MCF 10A (cell line): ENCODE measurements around the gene UAP1L1. TPM values are rescaled to one million over a fixed set of nuclear protein-coding genes. Genes with fewer than 3 reads are reported as not detected.

Experiments
- BruUV-seq: library from RNA; stranded (reverse); fragments of 400-500 nt; replicated peaks from 2 replicates; lab custom pipeline; 2021; lab: Mats Ljungman, UMichigan
- CTCF ChIA-PET: fragments of 300-600 bp; sonication (Branson Sonifier 250); formaldehyde crosslinking; extraction: SDS; loops from one replicate; lab custom pipeline; 2021; ENCODE audit warnings: antibody characterized with exemption, inconsistent platforms; lab: Yijun Ruan, JAX
- POLR2A ChIA-PET: fragments of 300-600, 350-650 bp; sonication (Branson Sonifier 250); formaldehyde crosslinking; extraction: SDS; loops from one replicate; lab custom pipeline; 2020; ENCODE audit warnings: antibody characterized with exemption, inconsistent platforms; lab: Yijun Ruan, JAX
- DNase-seq: peaks from one replicate; pipeline ENCODE4 v3.0.0-alpha.2; 2018; ENCODE audit not compliant: unreplicated experiment
- H3K27ac Mint-ChIP-seq: one replicate; pipeline ENCODE4 v1.8.0; 2022; ENCODE audit warnings: mild to moderate bottlenecking, low read depth, mixed read lengths; ENCODE audit not compliant: unreplicated experiment
- H3K27me3 Mint-ChIP-seq: one replicate; pipeline ENCODE4 v1.8.0; 2022; ENCODE audit warnings: mixed read lengths; ENCODE audit not compliant: insufficient read depth, unreplicated experiment
- H3K36me3 Mint-ChIP-seq: one replicate; pipeline ENCODE4 v1.8.0; 2022; ENCODE audit warnings: mild to moderate bottlenecking, moderate library complexity, mixed read lengths; ENCODE audit not compliant: insufficient read depth, unreplicated experiment
- H3K4me1 Mint-ChIP-seq: one replicate; pipeline ENCODE4 v1.8.0; 2022; ENCODE audit warnings: mixed read lengths; ENCODE audit not compliant: insufficient read depth, unreplicated experiment
- H3K4me3 Mint-ChIP-seq: one replicate; pipeline ENCODE4 v1.8.0; 2022; ENCODE audit warnings: mild to moderate bottlenecking, moderate library complexity, mixed read lengths; ENCODE audit not compliant: unreplicated experiment
- H3K9me3 Mint-ChIP-seq: one replicate; pipeline ENCODE4 v1.8.0; 2022; ENCODE audit warnings: mixed read lengths; ENCODE audit not compliant: unreplicated experiment
- CTCF ChIP-seq: fragments of 200-600 bp; IDR thresholded peaks from one replicate; pipeline ENCODE4 v1.8.0; 2022; ENCODE audit warnings: antibody characterized with exemption, mild to moderate bottlenecking; ENCODE audit not compliant: unreplicated experiment
- intact Hi-C: fragments of 100-400 bp; cut with micrococcal nuclease; formaldehyde crosslinking; loops from 2 replicates; pipeline ENCODE4 v1.14.1; 2022
- total RNA-seq: library from RNA; stranded (reverse); gene quantifications from 2 replicates; pipeline ENCODE4 v1.2.3, GENCODE V29; 2022

UAP1L1 gene
- total RNA-seq, 1 experiment from 2014 or later: 1.0 TPM

GRCh38 chr9:137052293-137052692, 25.0 kb upstream of the UAP1L1 start:
- H3K4me1 Mint-ChIP-seq: peaks cover 7% of the 10 kb centered on the region
- no peaks in the 10 kb centered on the region for H3K36me3 Mint-ChIP-seq
- ChIA-PET CTCF (interaction anchor here (0.6 to 1.8 kb wide), 4 partner anchors 11 to 260 kb away, joined by 3 to 18 read pairs (median 10); no protein-coding TSS in a partner anchor), POLR2A (interaction anchor here (0.8 to 0.9 kb wide), 2 partner anchors 16 to 36 kb away, joined by 3 to 4 read pairs; no protein-coding TSS in a partner anchor)
- TF ChIP-seq CTCF: no peak
- intact Hi-C loops: no loop called here
- no peaks in the 10 kb centered on the region for H3K9me3 Mint-ChIP-seq
- BruUV-seq: no TSS peak
- no peak overlapping the region for H3K27ac Mint-ChIP-seq
- no peaks in the 10 kb centered on the region for H3K27me3 Mint-ChIP-seq
- no peak for DNase-seq
- H3K4me3 Mint-ChIP-seq: no peak overlapping the region

- DNase-seq: no peak
- ChIA-PET CTCF (interaction anchor here (0.5 to 1.8 kb wide), 5 partner anchors 10 to 261 kb away, joined by 3 to 18 read pairs (median 5); no protein-coding TSS in a partner anchor), POLR2A (interaction anchor here (0.8 to 1.0 kb wide), 3 partner anchors 15 to 79 kb away, joined by 3 to 4 read pairs (median 3); no protein-coding TSS in a partner anchor)
- Mint-ChIP-seq H3K36me3 (no peaks in the 10 kb centered on the region), H3K4me1 (peaks cover 7% of the 10 kb centered on the region), H3K9me3 (no peaks in the 10 kb centered on the region), H3K4me3 (peak overlapping the region; percentile 61), H3K27ac (no peak overlapping the region), H3K27me3 (no peaks in the 10 kb centered on the region)
- intact Hi-C loops: no loop called here
- no peak for TF ChIP-seq CTCF
- no TSS peak for BruUV-seq
Measured at GRCh38 chr9:137052998-137053943, 24.0 kb upstream of the UAP1L1 start.

GRCh38 chr9:137053944-137054931, 23.1 kb upstream of the UAP1L1 start, which contains the start of gene ENTPD2:
Gene ENTPD2, minus strand, starts transcription at chr9:137054061. Its CDS starts 64 bp downstream, at chr9:137053997.
- Mint-ChIP-seq H3K4me3 (peak within 1 kb of the TSS; percentile 61), H3K36me3 (no peaks in the 10 kb centered on the region), H3K27ac (no peak within 1 kb of the TSS), H3K27me3 (no peaks in the 10 kb centered on the region), H3K4me1 (peaks cover 7% of the 10 kb centered on the region), H3K9me3 (no peaks in the 10 kb centered on the region)
- intact Hi-C loops: no loop called here
- CTCF ChIA-PET: interaction anchor here (0.5 to 1.9 kb wide), 2 partner anchors 11 to 53 kb away, joined by 5 to 27 read pairs; no protein-coding TSS in a partner anchor
- DNase-seq: peak; percentile 82
- POLR2A ChIA-PET: interaction anchor here (1.0 kb wide), 1 partner anchor 78 kb away, joined by 3 read pairs; no protein-coding TSS in a partner anchor
- BruUV-seq: no TSS peak
- TF ChIP-seq CTCF: no peak
